HT-29 (cell line): Measurements from ENCODE around the gene OR2T29. TPM values are rescaled to one million over a fixed set of nuclear protein-coding genes. Genes with fewer than 3 reads are reported as not detected.
"Not testable (repeated sequence)": the region's sequence is repeated elsewhere in the genome, so short reads cannot be mapped to it uniquely, and the experiment has no call there.

Experiments
- DNase-seq: peaks from one replicate; pipeline ENCODE4 v3.0.0-alpha.2; 2015; ENCODE audit warnings: low spot score
- total RNA-seq: library from RNA; depleted of rRNA; stranded (reverse); fragments of >200 nt; shearing (Covaris generic); gene quantifications from 2 replicates; pipeline ENCODE4 v1.2.3, GENCODE V29; 2014; rRNA removed

The OR2T29 gene
- total RNA-seq, result not detected in 2 replicates

GRCh38 chr1:248562672-248563071, at the start of gene OR2T29:
OR2T29 (minus strand) TSS chr1:248562772; CDS start chr1:248559491, 3,281 bp downstream.
- not testable (repeated sequence) for DNase-seq

- DNase-seq, result no peak
These were observed 49.4 kb upstream of the OR2T29 start for GRCh38 chr1:248611883-248612414.

- DNase-seq, result no peak
These were observed 47.7 kb upstream of the OR2T29 start for GRCh38 chr1:248610301-248610700.

GRCh38 chr1:248599396-248599795, 36.8 kb upstream of the OR2T29 start:
- no peak for DNase-seq

GRCh38 chr1:248597589-248597988, 35.0 kb upstream of the OR2T29 start, which contains the start of gene OR2T10:
OR2T10 (minus strand) TSS chr1:248597700; CDS start chr1:248593768, 3,932 bp downstream.
- DNase-seq, result no peak

- no peak for DNase-seq
These were observed 34.0 kb upstream of the OR2T29 start for GRCh38 chr1:248596615-248597014.

GRCh38 chr1:248593226-248593625, 30.7 kb upstream of the OR2T29 start:
- DNase-seq, result no peak

- no peak for DNase-seq
These were observed 30.1 kb upstream of the OR2T29 start for GRCh38 chr1:248592655-248593054.

GRCh38 chr1:248590055-248590454, 27.5 kb upstream of the OR2T29 start:
- DNase-seq, result no peak

GRCh38 chr1:248589334-248589733, 26.8 kb upstream of the OR2T29 start:
- no peak for DNase-seq

GRCh38 chr1:248585266-248585665, 22.7 kb upstream of the OR2T29 start:
- DNase-seq, result no peak

GRCh38 chr1:248576260-248576980, 13.8 kb upstream of the OR2T29 start:
- no peak for DNase-seq

GRCh38 chr1:248574657-248575056, 12.1 kb upstream of the OR2T29 start, which contains the start of gene OR2T34:
OR2T34 (minus strand) TSS chr1:248574757; CDS start chr1:248574757, 0 bp downstream.
- DNase-seq, result not testable (repeated sequence)

GRCh38 chr1:248573856-248574255, 11.3 kb upstream of the OR2T29 start:
- DNase-seq, result not testable (repeated sequence)

- not testable (repeated sequence) for DNase-seq
These were observed 9.5 kb upstream of the OR2T29 start for GRCh38 chr1:248572049-248572448.

- not testable (repeated sequence) for DNase-seq
These were observed 8.2 kb upstream of the OR2T29 start for GRCh38 chr1:248570811-248571210.

GRCh38 chr1:248569049-248569448, 6.5 kb upstream of the OR2T29 start:
- DNase-seq, result not testable (repeated sequence)

GRCh38 chr1:248565530-248566373, 3.2 kb upstream of the OR2T29 start:
- DNase-seq, result not testable (repeated sequence)

GRCh38 chr1:248551027-248551426, 11.5 kb downstream of the OR2T29 start:
- DNase-seq, result not testable (repeated sequence)

- not testable (repeated sequence) for DNase-seq
These were observed 15.2 kb downstream of the OR2T29 start for GRCh38 chr1:248547383-248547782.

- not testable (repeated sequence) for DNase-seq
These were observed 25.1 kb downstream of the OR2T29 start for GRCh38 chr1:248537449-248537848.

- no peak for DNase-seq
These were observed 40.7 kb downstream of the OR2T29 start for GRCh38 chr1:248521856-248522255.
